ENCODE data around the gene HLA-DMB. TPM values are rescaled to one million over a fixed set of nuclear protein-coding genes. Genes with fewer than 3 reads are reported as not detected.

Gene HLA-DMB
- total RNA-seq, 2 donors from 2014 or later = 6.7 to 28.8 TPM

DNA sequence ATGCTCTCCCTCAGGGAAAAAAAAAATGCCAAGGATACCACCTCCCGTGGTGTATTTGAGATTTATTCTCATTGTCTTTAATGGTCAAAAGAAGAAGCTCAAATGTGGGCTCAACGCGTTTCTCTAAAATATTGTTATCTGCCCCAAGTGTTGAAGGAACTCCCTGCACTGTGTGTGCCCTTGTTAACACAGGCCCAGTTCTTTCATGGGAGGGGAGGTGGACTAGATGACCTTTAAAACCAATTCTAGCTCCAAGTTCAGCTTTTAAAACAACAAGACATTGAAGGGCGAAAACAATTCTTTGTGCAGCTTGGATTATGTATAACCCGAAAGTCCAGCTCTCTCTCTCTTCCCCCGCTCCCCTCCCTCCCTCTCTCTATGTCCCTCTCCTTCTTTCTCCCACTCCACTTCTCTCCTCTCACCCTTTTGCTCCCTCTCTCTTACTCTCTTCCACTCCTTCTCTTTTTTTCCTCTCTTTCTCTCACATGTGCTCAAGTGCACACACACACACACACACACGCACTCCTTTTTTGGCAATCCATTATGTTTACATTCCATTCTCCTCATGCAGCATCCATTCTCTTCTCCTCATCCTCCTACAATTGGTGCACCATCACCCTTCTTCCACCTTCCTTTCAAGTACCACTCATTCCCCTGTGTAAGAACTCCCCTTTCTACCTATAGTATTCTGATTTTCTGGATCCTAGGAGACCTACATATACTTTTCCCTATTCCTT lies 8.5 kb downstream of the HLA-DMB start:
- TF ChIP-seq, protein P1, sequence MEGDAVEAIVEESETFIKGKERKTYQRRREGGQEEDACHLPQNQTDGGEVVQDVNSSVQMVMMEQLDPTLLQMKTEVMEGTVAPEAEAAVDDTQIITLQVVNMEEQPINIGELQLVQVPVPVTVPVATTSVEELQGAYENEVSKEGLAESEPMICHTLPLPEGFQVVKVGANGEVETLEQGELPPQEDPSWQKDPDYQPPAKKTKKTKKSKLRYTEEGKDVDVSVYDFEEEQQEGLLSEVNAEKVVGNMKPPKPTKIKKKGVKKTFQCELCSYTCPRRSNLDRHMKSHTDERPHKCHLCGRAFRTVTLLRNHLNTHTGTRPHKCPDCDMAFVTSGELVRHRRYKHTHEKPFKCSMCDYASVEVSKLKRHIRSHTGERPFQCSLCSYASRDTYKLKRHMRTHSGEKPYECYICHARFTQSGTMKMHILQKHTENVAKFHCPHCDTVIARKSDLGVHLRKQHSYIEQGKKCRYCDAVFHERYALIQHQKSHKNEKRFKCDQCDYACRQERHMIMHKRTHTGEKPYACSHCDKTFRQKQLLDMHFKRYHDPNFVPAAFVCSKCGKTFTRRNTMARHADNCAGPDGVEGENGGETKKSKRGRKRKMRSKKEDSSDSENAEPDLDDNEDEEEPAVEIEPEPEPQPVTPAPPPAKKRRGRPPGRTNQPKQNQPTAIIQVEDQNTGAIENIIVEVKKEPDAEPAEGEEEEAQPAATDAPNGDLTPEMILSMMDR (IDR thresholded peaks at IDR 0.05) = no peak
- Histone ChIP-seq H3K9me3 (no peaks in the 10 kb centered on the region), H3K36me3 (no peaks in the 10 kb centered on the region), H3K4me1 (no peaks in the 10 kb centered on the region), H3K27me3 (no peaks in the 10 kb centered on the region), H3K4me3 (no peak overlapping the region), H3K27ac (no peak overlapping the region), H3K9ac (ENCODE audit: low read depth in 2 of 2, low read length in 2 of 2) (no peak overlapping the region)
- no peak for DNase-seq
- intact Hi-C loops (cut with DNase I) = loop anchor here (2.0 to 5.0 kb wide), 2 partner anchors 45 to 55 kb away; no protein-coding TSS in a partner anchor

DNA sequence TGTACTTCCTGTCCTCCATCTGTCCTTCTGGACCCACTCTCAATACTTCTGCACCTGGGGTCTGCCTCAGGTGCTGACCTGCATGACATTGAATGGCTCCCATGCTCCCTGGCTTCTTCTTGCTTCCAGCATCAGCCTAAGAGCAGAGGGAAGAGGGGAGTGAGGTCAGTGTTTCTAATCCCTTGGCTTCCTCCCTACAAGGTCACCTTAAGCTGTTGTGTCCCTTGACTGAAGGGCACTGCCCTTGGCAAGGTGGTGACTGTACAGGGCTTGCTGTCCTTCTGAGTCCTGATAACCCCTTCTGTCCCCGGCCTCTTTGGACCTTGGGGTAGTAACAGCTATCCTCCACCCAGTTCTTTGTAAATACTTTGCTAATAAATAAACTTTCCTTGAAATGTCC lies 9.6 kb downstream of the HLA-DMB start:
- Histone ChIP-seq H3K36me3 (no peaks in the 10 kb centered on the region), H3K27ac (no peak overlapping the region), H3K4me3 (no peak overlapping the region), H3K9ac (ENCODE audit: low read depth in 2 of 2, low read length in 2 of 2) (no peak overlapping the region), H3K9me3 (no peaks in the 10 kb centered on the region), H3K4me1 (no peaks in the 10 kb centered on the region), H3K27me3 (no peaks in the 10 kb centered on the region)
- intact Hi-C loops (cut with DNase I) = loop anchor here (5.0 kb wide), 1 partner anchor 44 kb away; no protein-coding TSS in a partner anchor
- DNase-seq = no peak
- TF ChIP-seq, protein P1 (IDR thresholded peaks at IDR 0.05) = no peak

DNA sequence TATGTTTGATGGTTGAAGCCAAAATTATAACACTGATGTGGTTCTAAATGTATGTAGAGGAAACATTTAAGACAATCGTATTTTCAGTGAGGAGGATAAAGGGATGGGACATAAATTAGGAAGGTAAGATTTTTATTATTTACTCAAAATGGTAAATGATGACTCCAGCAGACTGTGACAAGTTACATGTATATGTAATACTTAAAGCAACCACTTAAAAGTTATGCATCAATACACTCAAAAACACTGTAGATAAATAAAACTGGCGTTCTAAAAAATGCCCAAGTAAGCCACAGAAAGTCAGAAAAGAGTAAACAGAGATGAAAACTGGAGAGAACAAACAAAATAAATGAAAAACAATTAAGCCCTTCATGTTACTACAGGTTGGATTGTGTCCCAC lies 18.7 kb downstream of the HLA-DMB start:
- no peak for DNase-seq
- no peaks in the 10 kb centered on the region for H3K4me1 ChIP-seq
- intact Hi-C loops (cut with DNase I) = no loop called here
- H3K9me3 ChIP-seq = no peaks in the 10 kb centered on the region
- H3K27me3 ChIP-seq = no peaks in the 10 kb centered on the region
- no peak overlapping the region for H3K27ac ChIP-seq
- no peak overlapping the region for H3K9ac ChIP-seq (ENCODE audit: low read depth in 2 of 2, low read length in 2 of 2)
- H3K36me3 ChIP-seq = no peaks in the 10 kb centered on the region
- TF ChIP-seq, protein P1 (IDR thresholded peaks at IDR 0.05) = no peak
- no peak overlapping the region for H3K4me3 ChIP-seq

DNA sequence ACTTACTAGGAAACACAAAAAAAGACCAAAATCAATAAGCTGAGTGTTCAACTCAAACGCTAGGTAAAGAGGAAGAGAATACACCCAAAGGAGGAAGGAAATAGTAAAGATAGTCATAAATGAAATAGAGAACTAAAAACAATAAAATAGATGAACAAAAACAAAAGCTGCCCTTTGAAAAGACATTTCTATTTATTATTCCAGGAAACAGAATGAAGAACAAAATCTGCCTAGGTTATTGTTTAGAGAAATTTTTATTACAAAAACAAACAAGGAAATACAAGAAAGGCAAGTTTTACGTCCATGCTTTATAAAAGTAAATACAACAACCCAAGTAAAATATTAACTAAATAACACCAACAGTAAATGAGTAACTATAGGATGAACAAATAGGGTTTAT lies 20.1 kb downstream of the HLA-DMB start:
- no peaks in the 10 kb centered on the region for H3K27me3 ChIP-seq
- TF ChIP-seq, protein P1 (IDR thresholded peaks at IDR 0.05) = no peak
- no peak for DNase-seq
- no peaks in the 10 kb centered on the region for H3K36me3 ChIP-seq
- H3K4me1 ChIP-seq = no peaks in the 10 kb centered on the region
- intact Hi-C loops (cut with DNase I) = no loop called here
- H3K4me3 ChIP-seq = no peak overlapping the region
- H3K27ac ChIP-seq = no peak overlapping the region
- no peak overlapping the region for H3K9ac ChIP-seq (ENCODE audit: low read depth in 2 of 2, low read length in 2 of 2)
- H3K9me3 ChIP-seq = no peaks in the 10 kb centered on the region

DNA sequence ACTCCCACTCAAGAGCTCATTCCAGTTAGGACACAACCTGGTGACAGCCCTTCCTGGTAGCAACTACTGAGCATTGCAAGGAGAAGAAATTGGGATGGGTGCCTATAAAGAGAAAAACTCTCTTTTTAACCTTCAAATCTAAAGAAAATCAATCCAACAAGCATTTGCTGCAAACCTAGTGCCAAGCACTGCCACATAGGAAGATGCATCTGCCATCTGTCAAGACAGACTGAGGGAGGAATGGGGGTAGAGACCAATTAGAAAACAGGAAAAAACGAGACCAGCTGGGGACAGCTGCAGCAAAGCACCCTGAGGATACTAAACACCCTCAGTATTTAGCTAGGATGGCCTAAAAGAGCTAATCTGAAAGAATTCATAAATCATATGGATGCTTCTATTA lies 27.9 kb downstream of the HLA-DMB start:
- Histone ChIP-seq H3K9me3 (no peaks in the 10 kb centered on the region), H3K4me1 (no peaks in the 10 kb centered on the region), H3K36me3 (no peaks in the 10 kb centered on the region), H3K27me3 (no peaks in the 10 kb centered on the region), H3K9ac (ENCODE audit: low read depth in 2 of 2, low read length in 2 of 2) (no peak overlapping the region), H3K27ac (no peak overlapping the region), H3K4me3 (no peak overlapping the region)
- DNase-seq = no peak
- intact Hi-C loops (cut with DNase I) = no loop called here
- TF ChIP-seq, protein P1 (IDR thresholded peaks at IDR 0.05) = no peak

All from colonic mucosa (tissue), 4 donors.